Vagina (tissue), 2 donors: ENCODE measurements around the gene CDC45.

Source experiments
- CTCF ChIP-seq, 3 experiments: fragments of 450-650 bp in 2 of 3; fragments of 200-600 bp in 1 of 3; sonication (generic) in 1 of 3; IDR thresholded peaks; one replicate each; pipeline ENCODE4 v1.5.1; 2017 to 2019; ENCODE audit warnings: antibody characterized with exemption in 3 of 3, mild to moderate bottlenecking in 2 of 3, moderate library complexity in 2 of 3
- POLR2A ChIP-seq, 2 donors: fragments of 450-650 bp; IDR thresholded peaks; one replicate each; pipeline ENCODE4 v1.6.1; 2017; ENCODE audit warnings: antibody characterized with exemption in 2 of 2, mild to moderate bottlenecking in 2 of 2, moderate library complexity in 2 of 2
- POLR2AphosphoS5 ChIP-seq, 2 donors: sonication (generic); formaldehyde crosslinking; IDR thresholded peaks; one replicate each; pipeline ENCODE4 v1.9.0; 2017; ENCODE audit warnings: antibody characterized with exemption in 2 of 2, mild to moderate bottlenecking in 2 of 2, low read depth in 1 of 2; ENCODE audit not compliant: insufficient read depth in 1 of 2

DNA sequence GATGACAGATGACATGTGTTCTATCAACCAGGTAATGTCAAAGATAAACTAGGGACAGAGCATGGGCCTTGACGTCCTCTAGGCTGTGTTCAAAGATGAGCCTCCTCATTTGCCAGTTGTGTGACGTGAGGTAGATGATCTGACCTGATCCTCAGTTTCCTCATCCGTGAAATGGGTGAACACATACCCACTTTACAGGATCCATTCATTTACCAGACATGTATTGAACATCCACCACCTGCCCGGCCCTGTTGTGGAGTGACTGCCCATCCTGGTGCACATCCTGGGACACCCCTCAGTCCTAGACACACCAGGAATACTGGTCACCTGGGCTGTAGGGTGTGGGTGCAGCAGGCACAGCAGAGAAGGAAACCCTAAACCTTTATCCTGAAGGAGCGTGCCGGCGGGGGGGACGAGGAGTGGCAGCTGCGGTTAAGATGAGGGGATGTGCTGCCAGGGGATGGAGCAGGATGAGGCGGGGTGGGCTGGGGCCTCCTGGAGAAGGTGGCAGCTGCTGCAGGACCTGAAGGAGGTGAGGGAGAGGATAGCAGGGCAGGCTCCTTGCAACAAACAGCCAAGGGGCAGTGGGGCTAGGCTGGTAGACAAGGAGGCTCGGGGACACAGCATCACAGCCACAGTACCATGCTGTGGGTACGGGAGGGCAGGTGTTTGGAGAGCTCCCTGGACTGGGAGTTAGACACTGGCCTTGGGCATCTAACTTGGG, 36.1 kb downstream of the CDC45 start:
- no peak for TF ChIP-seq CTCF (IDR thresholded peaks at IDR 0.05)
- TF ChIP-seq POLR2A (IDR thresholded peaks at IDR 0.05): no peak
- no peak for TF ChIP-seq POLR2AphosphoS5 (IDR thresholded peaks at IDR 0.05; ENCODE audit: insufficient read depth in 1 of 2, low read depth in 1 of 2)
